Measurements from ENCODE around the gene GABRD.

GRCh38 chr1:1975535-1975934, 43.6 kb upstream of the GABRD start:
- TF ChIP-seq EZH2phosphoT487 (IDR thresholded peaks at IDR 0.05; ENCODE audit: insufficient read depth, low read depth) (no peak), EZH2 (IDR thresholded peaks at IDR 0.05; ENCODE audit: insufficient read depth, poor library complexity, severe bottlenecking) (no peak)
